Measurements from ENCODE around the gene CDK6. TPM values are rescaled to one million over a fixed set of nuclear protein-coding genes. Genes with fewer than 3 reads are reported as not detected.

Gene CDK6
- total and polyA plus RNA-seq, 9 of the 15 experiments (the other 6 are each of a cell fraction or from before 2014, with no cell fraction given) = 7.6 to 109 (median 44.4) TPM

GRCh38 chr7:92631067-92631849, 205.1 kb downstream of the CDK6 start:
- no peak overlapping the region for H3K27ac ChIP-seq (ENCODE audit: extremely low read depth, low read depth, low read length)
- H3K4me2 ChIP-seq (ENCODE audit: insufficient read depth, low read length) = no peak overlapping the region
- H4K20me1 ChIP-seq (replicated peaks; ENCODE audit: control insufficient read depth, insufficient read depth, low read length) = no peaks in the 10 kb centered on the region
- H3K79me2 ChIP-seq (ENCODE audit: control insufficient read depth, insufficient read depth, low read length) = 0 out of 3 replicates have a peak, but pooled peaks cover 12% of the 10 kb centered on the region
- no peak overlapping the region for H2AFZ ChIP-seq (ENCODE audit: low read depth, low read length)
- peak; percentile 52 for FAIRE-seq
- peak; percentile 80 for ATAC-seq
- in situ Hi-C loops (cut with MboI) = no loop called here
- H3K27me3 ChIP-seq (ENCODE audit: control insufficient read depth in 2 of 2, insufficient read depth in 2 of 2, low read length in 2 of 2) = no peaks in the 10 kb centered on the region
- TF ChIP-seq CBX1 (IDR thresholded peaks at IDR 0.05; ENCODE audit: low read depth) (no peak), TCF3 (CRISPR knock-in tag; IDR thresholded peaks at IDR 0.05) (peak; percentile 10; the same call in 1 of the 2 replicates), KDM5B (IDR thresholded peaks at IDR 0.05; ENCODE audit: insufficient replicate concordance, low read depth, low read length) (no peak), HMBOX1 (IDR thresholded peaks at IDR 0.05) (peak; percentile 66; the same call in 1 of the 2 replicates), NFE2 (IDR thresholded peaks at IDR 0.05; ENCODE audit: low read depth) (peak; percentile 11; the same call in 1 of the 2 replicates), ARID1B (IDR thresholded peaks at IDR 0.05) (peak; percentile 54), ZNF316 (IDR thresholded peaks at IDR 0.05) (0 out of 2 replicates have a peak, but pooled peaks have one; percentile 18), CBFA2T3 (IDR thresholded peaks at IDR 0.05) (peak; percentile 75), EGR1 (conservative IDR thresholded peaks at IDR 0.05) (peak; percentile 34; the same call in 1 of the 2 replicates), TAL1 (IDR thresholded peaks at IDR 0.05) (peak; percentile 46; the same call in 1 of the 2 replicates), CBFA2T2 (conservative IDR thresholded peaks at IDR 0.05) (peak; percentile 29; the same call in 1 of the 2 replicates)
- TF ChIP-seq, protein P1, sequence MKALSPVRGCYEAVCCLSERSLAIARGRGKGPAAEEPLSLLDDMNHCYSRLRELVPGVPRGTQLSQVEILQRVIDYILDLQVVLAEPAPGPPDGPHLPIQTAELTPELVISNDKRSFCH (CRISPR knock-in tag; IDR thresholded peaks at IDR 0.05) = no peak
- TF ChIP-seq, protein P1 (tag; IDR thresholded peaks at IDR 0.05) = no peak
- TF ChIP-seq, protein P2, sequence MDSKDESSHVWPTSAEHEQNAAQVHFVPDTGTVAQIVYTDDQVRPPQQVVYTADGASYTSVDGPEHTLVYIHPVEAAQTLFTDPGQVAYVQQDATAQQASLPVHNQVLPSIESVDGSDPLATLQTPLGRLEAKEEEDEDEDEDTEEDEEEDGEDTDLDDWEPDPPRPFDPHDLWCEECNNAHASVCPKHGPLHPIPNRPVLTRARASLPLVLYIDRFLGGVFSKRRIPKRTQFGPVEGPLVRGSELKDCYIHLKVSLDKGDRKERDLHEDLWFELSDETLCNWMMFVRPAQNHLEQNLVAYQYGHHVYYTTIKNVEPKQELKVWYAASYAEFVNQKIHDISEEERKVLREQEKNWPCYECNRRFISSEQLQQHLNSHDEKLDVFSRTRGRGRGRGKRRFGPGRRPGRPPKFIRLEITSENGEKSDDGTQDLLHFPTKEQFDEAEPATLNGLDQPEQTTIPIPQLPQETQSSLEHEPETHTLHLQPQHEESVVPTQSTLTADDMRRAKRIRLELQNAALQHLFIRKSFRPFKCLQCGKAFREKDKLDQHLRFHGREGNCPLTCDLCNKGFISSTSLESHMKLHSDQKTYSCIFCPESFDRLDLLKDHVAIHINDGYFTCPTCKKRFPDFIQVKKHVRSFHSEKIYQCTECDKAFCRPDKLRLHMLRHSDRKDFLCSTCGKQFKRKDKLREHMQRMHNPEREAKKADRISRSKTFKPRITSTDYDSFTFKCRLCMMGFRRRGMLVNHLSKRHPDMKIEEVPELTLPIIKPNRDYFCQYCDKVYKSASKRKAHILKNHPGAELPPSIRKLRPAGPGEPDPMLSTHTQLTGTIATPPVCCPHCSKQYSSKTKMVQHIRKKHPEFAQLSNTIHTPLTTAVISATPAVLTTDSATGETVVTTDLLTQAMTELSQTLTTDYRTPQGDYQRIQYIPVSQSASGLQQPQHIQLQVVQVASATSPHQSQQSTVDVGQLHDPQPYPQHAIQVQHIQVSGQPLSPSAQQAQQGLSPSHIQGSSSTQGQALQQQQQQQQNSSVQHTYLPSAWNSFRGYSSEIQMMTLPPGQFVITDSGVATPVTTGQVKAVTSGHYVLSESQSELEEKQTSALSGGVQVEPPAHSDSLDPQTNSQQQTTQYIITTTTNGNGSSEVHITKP (IDR thresholded peaks at IDR 0.05; ENCODE audit: partially characterized antibody) = peak; percentile 33
- DNase-seq (ENCODE audit: extremely low read depth in 1 of 4, low spot score in 3 of 4) = peak; percentile 25 to 72 (median 46)
- peaks cover 0 to 29% of the 10 kb centered on the region in 2 experiments; a peak in 3 of 5 replicates for H3K4me1 ChIP-seq (replicated peaks in 1 of 2; ENCODE audit: control insufficient read depth in 2 of 2, insufficient read depth in 2 of 2, low read length in 2 of 2)
- no peak overlapping the region for H3K9ac ChIP-seq (ENCODE audit: insufficient read depth in 1 of 2, low read depth in 2 of 2, low read length in 2 of 2)
- H3K4me3 ChIP-seq = no peak overlapping the region
- H3K36me3 ChIP-seq (ENCODE audit: control insufficient read depth, insufficient read depth, low read length) = peaks cover 13% of the 10 kb centered on the region; the same call in 2 of the 3 replicates
- 78% methylated on average over 5 of the region's 5 CpGs for WGBS (ENCODE audit: insufficient coverage, low coverage, missing lambda C conversion rate)
- no peaks in the 10 kb centered on the region for H3K9me3 ChIP-seq (replicated peaks; ENCODE audit: control insufficient read depth, insufficient read depth, low read depth, low read length)
- intact Hi-C loops (cut with micrococcal nuclease) = no loop called here
- no TSS peak for BruUV-seq (replicated peaks)
- ChIA-PET CTCF (ENCODE audit: low intra/inter-chr PET ratio) (no interaction called here), POLR2A (interaction anchor here (1.3 kb wide), 1 partner anchor 10 kb away, joined by 6 read pairs; no protein-coding TSS in a partner anchor)
- no peaks in the 10 kb centered on the region for H3K9me1 ChIP-seq (ENCODE audit: control insufficient read depth, insufficient read depth, low read length)

Measured in K562 (cell line).